Inferior parietal cortex (tissue), 1 donor: ENCODE measurements around the gene SMC2.
A peak's percentile ranks its signal among the peaks of the same experiment; 100 is the strongest.

Source experiments
- DNase-seq: peaks from one replicate; pipeline ENCODE4 v3.0.0-alpha.2; 2016; ENCODE audit errors: extremely low spot score

The SMC2 gene

DNA sequence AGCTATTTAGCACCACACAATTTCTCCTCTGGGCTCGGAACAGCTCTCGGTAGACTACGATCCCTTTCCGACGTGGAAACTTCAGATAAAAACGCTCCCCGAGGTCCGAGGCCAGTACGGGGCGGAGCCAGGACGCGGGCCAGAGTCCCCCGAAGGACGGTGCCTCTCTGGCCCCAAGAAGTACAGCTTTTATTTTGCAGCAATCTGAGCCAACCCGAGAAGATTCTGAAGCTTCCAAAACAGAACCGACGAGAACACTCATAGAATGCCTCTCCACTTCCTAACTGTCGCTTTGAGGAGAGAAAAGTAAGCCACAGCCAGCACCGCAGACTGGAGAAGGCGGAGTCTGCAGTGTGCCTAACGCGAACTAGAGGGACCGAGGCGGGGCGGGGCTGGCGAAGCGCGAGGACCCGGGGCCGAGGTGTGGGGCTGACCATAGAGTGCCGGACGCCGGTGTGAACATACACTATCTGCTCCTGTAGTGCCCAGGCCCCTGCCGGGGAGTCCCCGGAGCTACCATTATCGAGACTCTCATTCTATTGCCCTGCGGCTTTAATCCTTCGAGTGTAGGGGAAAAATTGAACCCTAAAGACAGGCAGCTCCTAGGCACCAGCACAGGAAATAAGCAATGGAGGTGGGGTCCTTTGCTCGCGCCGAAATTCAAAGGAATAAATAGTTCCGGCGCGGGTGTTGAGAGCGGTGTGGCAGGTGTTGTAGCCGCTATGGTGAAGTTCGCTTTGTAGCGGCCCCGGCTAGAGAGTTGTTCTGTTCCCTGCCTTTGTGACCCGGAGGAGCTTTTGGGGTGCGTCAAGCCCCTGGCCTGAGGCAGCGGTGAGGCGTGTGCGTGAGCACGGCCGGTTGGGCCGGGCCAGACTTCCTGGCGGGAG, at the start of gene SMC2:
TSS of gene SMC2 (plus strand) at position 663 of the 887 bp plus-strand sequence. CDS start 1,076 bp downstream, outside the sequence.
- peak; percentile 90 for DNase-seq

- DNase-seq, result no peak
Observed at GRCh38 chr9:104068546-104068945, 25.6 kb upstream of the SMC2 start.

DNA sequence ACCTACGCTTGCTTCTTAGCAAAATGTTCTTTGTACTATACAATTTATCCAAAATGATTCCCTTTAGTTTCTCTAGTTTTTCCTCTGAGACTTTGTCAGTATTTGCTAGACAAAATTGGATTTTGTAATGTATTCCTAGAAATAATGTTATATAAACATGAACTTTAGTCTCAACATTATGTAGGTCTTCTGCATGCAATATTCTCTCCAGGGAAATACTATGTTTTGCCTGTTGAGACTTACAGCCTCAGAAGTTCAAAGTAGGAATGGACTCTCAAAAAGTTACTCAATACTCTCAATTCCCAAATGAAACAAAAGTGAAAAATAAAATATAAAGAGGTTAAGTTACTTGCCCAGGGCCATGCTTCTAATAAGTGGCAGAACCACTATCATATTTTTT, 24.8 kb upstream of the SMC2 start:
- DNase-seq, result no peak

- DNase-seq, result no peak
Observed at GRCh38 chr9:104071589-104071988, 22.5 kb upstream of the SMC2 start.

DNA sequence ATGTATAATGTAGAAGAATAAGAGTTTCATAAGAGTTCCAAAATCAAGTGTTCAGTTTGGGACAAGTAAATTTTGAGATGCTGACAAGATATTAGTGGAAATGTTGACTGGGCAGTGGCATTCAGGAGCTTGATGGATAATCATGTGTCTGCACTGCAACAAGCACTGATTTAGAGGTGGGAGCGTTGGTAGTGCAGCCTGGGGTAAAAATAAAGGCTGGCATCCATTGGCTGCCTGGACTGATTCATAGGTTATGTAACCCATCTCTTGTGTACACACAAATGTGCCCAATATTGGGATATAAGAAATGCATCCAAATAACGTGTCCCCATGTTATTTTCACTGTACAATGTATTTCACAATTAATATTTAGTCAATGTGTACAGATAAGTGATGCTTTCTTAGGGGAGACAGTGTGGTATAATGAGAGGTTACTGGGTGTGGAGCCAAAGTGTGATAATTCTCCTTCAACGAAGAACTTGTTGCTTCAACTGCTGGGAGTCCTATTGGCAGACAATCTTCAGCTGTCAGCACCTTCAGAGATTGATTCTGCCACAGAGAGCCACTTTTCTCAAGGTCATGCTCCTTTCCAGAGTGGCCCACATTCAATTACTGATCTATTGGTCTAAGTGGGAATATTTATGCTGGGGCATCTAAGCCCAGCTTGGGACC, 20.9 kb upstream of the SMC2 start:
- DNase-seq, result no peak

GRCh38 chr9:104073770-104074133, 20.4 kb upstream of the SMC2 start:
- DNase-seq, result no peak

DNA sequence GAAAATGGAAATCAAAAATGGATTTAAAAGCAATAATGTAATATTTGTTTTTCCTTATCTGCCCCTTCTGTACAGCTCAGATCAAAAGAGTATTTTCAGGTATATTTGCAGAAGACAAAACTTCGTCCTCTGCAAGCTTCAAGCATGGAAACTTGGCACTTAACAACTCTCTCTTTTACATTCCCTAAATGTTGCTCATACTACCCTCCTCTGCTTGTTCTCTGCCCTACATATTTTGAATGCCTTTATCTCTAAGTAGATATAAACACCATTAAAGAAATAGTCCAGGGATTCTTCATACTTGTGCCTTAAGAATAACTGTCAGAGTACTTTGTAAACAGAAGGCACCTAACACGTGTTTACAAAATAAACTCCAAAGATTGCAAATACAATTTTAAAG, 19.2 kb upstream of the SMC2 start:
- DNase-seq, result no peak

DNA sequence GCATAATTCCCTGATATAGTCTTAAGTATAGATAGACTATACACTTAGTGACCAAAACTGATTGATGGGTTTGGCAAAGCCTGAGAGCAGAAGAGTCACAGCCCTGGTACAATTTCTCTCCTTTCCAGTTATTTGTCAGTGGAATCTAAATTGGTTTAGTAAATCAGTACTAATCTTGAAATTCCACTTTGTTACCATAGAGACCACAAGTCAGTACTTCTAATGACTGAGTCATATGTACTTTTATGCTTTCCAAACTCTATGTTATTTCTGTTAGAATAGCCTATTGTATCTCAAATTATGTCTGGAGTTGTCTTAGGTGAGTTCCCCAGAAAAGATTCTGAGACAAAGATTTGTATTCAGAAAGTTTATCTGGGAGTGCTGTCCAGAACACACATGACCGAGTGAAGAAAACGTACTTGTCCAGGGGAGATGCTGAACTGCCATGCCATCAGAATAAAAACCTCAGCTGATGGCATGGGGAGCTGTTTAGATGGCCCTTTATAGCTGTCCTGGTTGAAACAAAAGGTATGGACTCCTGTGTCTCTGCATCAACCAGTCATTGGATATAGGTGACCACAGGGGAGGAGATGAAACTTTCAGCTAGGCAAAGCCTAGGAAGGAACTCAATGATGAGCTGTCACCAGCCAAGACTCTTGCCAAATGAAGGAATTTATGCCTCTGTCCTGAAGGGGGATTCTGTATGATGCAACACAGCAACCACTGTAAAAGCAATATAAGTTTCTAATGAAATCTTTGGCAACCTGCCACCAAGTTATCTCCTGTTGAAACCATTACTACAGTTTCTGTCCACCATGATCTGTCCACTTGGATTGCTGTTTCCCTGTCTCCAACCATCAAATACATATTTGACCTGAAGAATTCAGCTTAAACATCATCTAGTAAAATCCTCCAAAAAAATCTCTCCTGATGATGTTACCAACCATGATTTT, 18.0 kb upstream of the SMC2 start:
- no peak for DNase-seq

DNA sequence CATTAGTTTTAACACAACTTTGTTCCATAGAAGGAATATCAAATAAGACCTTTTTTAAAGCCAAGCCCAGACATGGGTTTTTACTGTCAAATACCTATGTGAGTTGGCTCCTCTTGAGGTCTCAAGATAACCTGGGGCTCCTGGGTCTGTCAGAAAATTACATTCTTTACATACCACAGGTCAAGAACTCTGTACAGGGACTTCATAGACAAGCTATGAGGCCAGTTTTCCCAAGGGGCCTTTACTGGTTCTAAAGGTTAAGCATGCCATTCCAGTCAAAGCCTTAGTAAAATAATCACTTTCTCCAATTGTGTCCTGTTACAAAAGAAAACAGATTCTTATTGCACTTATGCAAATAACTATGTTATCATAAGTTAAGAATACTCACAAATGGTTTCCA, 15.5 kb upstream of the SMC2 start:
- DNase-seq, result no peak

DNA sequence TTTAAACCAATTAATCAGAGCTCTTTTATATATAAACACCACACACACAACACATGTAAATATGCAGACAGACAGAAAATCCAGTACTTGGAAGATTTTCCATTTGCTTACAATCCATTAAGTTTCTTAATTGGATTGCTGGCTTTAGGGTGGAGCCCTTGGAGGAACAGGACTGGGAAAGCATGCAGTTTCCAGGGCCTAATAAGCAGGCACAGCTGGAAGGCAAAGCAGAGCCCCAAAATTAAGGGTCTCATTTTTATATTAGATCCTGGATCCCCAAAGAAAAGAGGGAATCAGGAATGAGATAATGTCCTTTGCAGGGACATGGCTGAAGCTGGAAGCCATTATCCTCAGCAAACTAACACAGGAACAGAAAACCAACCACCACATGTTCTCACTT, 13.1 kb upstream of the SMC2 start:
- no peak for DNase-seq

GRCh38 chr9:104082168-104082567, 11.9 kb upstream of the SMC2 start:
- DNase-seq, result no peak

GRCh38 chr9:104085525-104085924, 8.6 kb upstream of the SMC2 start:
- no peak for DNase-seq

GRCh38 chr9:104087894-104088293, 6.2 kb upstream of the SMC2 start:
- DNase-seq, result no peak

- no peak for DNase-seq
Observed at GRCh38 chr9:104088416-104088815, 5.7 kb upstream of the SMC2 start.

- no peak for DNase-seq
Observed at GRCh38 chr9:104090578-104090977, 3.5 kb upstream of the SMC2 start.

DNA sequence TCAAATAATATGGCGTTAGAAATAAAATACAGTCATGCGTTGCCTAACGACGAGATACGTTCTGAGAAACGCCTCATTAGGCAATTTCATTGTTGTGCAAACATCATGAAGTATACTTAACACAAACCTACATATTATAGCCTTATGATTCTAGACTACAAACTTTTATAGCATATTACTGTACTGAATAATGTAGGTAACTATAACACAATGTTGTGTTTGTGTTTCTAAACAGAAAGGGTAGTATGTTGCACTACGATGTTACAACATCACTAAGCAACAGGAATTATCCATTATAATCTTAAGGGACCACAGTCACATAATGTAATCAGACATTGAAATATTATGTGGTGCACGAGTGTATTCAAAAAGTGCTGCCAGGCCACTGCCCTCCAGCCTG, 3.0 kb upstream of the SMC2 start:
- no peak for DNase-seq

GRCh38 chr9:104091708-104092107, 2.4 kb upstream of the SMC2 start:
- peak; percentile 27 for DNase-seq

GRCh38 chr9:104092192-104092591, 1.9 kb upstream of the SMC2 start:
- DNase-seq, result no peak

DNA sequence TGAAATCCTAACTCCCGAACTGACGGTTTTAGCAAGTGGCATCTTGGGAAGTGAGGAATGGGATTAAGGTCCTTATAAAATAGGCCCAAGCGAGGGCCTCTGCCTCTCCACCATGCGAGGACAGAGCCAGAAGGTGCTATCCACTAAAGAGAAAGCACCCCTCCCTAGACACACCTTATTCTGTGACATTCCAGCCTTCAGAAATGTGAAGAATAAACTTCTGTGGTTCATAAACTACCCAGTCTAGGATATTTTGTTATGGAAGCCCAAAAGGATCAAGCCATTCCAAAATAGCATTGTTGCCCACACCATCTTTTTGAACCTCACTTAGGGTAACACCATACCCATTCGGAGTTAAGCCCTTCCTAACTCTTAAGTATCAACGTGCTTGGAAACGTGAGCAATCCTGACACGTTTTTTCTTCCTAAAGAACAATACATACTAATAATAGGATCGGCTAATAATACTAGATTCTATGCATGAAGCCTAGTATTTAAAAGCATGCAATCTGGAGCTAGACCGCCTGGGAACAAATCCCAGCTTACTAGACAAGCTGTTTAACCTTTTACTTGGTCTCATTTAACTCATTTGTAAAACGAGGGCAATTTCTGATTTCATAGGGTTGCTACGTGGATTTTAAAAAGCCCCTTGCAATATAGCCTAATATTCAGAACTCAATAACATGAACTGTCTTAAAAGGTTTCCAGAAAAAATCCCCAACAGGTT, 1.1 kb upstream of the SMC2 start:
- DNase-seq, result no peak

GRCh38 chr9:104094534-104095015, 466 bp downstream of the SMC2 start:
- DNase-seq, result peak; percentile 34

DNA sequence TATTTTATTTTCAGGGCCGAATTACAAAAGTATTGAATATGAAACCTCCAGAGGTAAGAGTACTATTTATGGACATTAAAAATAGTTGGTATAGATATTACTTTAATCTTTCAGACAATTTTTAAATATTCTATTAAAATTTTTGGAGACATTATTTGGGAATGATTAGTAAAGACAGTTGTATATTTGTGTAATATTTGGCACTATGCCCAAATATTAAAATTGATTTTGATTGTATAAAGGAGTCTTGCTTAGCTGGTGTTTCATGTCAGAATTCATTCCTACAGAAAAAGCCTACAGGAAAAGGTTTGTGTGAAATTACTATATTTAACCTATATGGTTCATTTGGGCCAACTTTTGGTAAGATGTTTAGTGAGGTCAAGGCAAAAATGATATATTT, 5.5 kb downstream of the SMC2 start:
- DNase-seq, result no peak
